ENCODE measurements around the gene TEK. TPM values are rescaled to one million over a fixed set of nuclear protein-coding genes. Genes with fewer than 3 reads are reported as not detected.

The TEK gene
- polyA plus RNA-seq, 2 of the 4 experiments (the other 2 are of a cell fraction), result 0.04 TPM; not detected in 1

DNA sequence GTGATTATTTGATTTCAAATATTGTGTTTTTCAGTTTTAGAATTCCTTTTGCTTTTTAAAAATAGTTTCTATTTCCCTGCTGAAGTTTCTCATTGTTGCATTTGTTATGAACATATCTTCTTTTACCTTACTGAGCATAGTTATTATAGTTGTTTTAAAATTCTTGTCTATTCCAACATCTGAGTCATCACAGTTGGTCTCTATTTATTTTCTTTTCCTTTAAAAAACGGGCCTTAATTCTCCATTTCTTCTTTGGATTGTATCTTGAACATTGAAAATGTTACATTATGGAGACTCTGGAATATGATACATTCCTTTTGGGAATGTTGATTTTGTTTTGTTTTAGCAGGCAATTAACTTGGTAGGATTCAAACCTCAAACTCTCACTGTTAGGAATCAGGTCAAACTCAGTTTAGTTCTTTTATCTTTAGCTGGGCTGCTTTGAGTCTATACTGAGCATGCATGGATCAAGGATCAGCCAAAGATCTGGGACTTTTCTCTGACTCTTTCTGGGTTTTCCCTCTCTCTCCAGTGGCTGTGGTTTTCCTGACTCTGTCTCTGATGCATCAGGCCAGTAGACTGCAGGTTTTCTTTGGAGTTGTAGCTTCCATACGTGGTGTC is 70.3 kb downstream of the TEK start:
- FAIRE-seq, result no peak
- no peak for DNase-seq (ENCODE audit: low read depth in 1 of 2, low spot score in 1 of 2)
- CTCF ChIA-PET, result interaction anchor here (0.7 kb wide), 1 partner anchor 22 kb away, joined by 3 read pairs; no protein-coding TSS in a partner anchor
- POLR2A ChIA-PET, result no interaction called here
- 15% methylated on average over 2 of the region's 2 CpGs for WGBS (ENCODE audit: missing lambda C conversion rate)
- no peak overlapping the region for H3K27ac ChIP-seq
- H3K4me3 ChIP-seq, result no peak overlapping the region
- TF ChIP-seq HEYL (CRISPR knock-in tag; IDR thresholded peaks at IDR 0.05), result no peak
- no peak for TF ChIP-seq HOXB13 (CRISPR knock-in tag; IDR thresholded peaks at IDR 0.05; ENCODE audit: low read depth)
- no peak for TF ChIP-seq POLR2AphosphoS2 (conservative IDR thresholded peaks at IDR 0.05; ENCODE audit: low read length)
- no peak for TF ChIP-seq CBX2 (IDR thresholded peaks at IDR 0.05; ENCODE audit: borderline replicate concordance, low read depth)
- TF ChIP-seq RNF2 (IDR thresholded peaks at IDR 0.05; ENCODE audit: borderline replicate concordance, low read depth), result no peak
- no peak for TF ChIP-seq KDM1A (IDR thresholded peaks at IDR 0.05; ENCODE audit: low read depth)
- TF ChIP-seq ZNF302 (CRISPR knock-in tag; IDR thresholded peaks at IDR 0.05), result no peak
- TF ChIP-seq RCOR1 (IDR thresholded peaks at IDR 0.05; ENCODE audit: low read depth, low read length), result no peak
- no peak for ATAC-seq
- H3K9me3 ChIP-seq, result peaks cover 4% of the 10 kb centered on the region; the same call in 2 of the 3 replicates
- H3K4me2 ChIP-seq, result no peak overlapping the region
- H3K4me1 ChIP-seq, result peaks cover 4% of the 10 kb centered on the region; the same call in 1 of the 3 replicates

DNA sequence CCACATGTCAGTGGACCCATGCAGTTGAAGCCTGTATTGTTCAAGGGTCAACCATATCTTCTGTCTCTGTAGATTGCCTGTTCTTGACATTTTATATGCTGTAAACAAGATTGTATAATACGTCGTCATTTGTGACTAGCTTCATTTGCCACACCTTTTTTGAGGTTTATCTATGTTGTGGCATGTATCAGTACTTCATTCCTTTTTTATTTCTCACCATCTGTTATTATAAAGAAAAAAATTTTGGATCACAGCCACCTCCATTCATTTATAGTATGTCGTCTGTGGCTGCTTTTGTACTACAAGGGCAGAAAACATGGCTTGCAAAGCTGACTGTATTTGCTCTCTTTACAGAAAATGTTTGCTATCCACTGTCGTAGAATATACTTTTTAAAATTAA is 72.4 kb downstream of the TEK start:
- ChIA-PET POLR2A (no interaction called here), CTCF (no interaction called here)
- peaks cover 4% of the 10 kb centered on the region; the same call in 1 of the 3 replicates for H3K4me1 ChIP-seq
- H3K27ac ChIP-seq, result no peak overlapping the region
- no peak for TF ChIP-seq EHMT2 (IDR thresholded peaks at IDR 0.05; ENCODE audit: low read depth)
- no peak for TF ChIP-seq FOXS1 (CRISPR knock-in tag; IDR thresholded peaks at IDR 0.05)
- TF ChIP-seq MAZ (IDR thresholded peaks at IDR 0.05; ENCODE audit: borderline replicate concordance, low read depth, low read length), result no peak
- no peak for TF ChIP-seq GATA3 (IDR thresholded peaks at IDR 0.05; ENCODE audit: borderline replicate concordance)
- TF ChIP-seq CHD2 (IDR thresholded peaks at IDR 0.05; ENCODE audit: low read length, partially characterized antibody), result no peak
- no peak for TF ChIP-seq MYC (IDR thresholded peaks at IDR 0.05; ENCODE audit: borderline replicate concordance, low read length)
- TF ChIP-seq EHF (CRISPR knock-in tag; IDR thresholded peaks at IDR 0.05), result no peak
- TF ChIP-seq HOXB5 (CRISPR knock-in tag; IDR thresholded peaks at IDR 0.05), result no peak
- DNase-seq (ENCODE audit: low read depth in 1 of 2, low spot score in 1 of 2) (no peak), ATAC-seq (no peak), FAIRE-seq (no peak)
- WGBS (ENCODE audit: missing lambda C conversion rate), result 38% methylated on average over 4 of the region's 4 CpGs
- H3K9me3 ChIP-seq, result peaks cover 4% of the 10 kb centered on the region; the same call in 2 of the 3 replicates
- no peak overlapping the region for H3K4me2 ChIP-seq
- no peak overlapping the region for H3K4me3 ChIP-seq

DNA sequence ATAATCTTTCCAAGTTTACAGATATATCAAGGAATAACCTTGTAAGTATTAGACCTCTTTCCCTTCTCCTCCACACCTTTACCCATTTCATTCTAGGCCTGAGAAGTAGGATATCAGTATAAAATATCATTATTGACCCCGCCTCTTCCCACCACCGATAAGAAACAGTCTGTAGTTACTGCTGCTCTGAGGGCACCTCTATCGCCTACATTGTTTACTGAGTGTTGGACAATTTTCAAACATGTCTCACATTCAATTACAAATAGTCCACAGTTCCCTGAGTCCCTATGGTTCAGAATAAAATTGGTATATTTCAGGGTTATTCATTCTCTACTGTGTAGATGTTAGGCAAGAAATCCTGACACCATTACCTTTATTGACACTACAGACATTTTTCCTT is 73.4 kb downstream of the TEK start:
- FAIRE-seq, result no peak

More for the DNA sequence above, 73.4 kb downstream of the TEK start:
- H3K4me3 ChIP-seq, result no peak overlapping the region
- ATAC-seq (no peak), DNase-seq (ENCODE audit: low read depth in 1 of 2, low spot score in 1 of 2) (no peak)
- 73% methylated on average over 3 of the region's 3 CpGs for WGBS (ENCODE audit: missing lambda C conversion rate)
- H3K4me1 ChIP-seq, result peaks cover 4% of the 10 kb centered on the region; the same call in 1 of the 3 replicates
- H3K27ac ChIP-seq, result no peak overlapping the region
- no peak overlapping the region for H3K4me2 ChIP-seq
- H3K9me3 ChIP-seq, result peaks cover 4% of the 10 kb centered on the region; the same call in 2 of the 3 replicates
- ChIA-PET POLR2A (no interaction called here), CTCF (no interaction called here)
- TF ChIP-seq, protein P1, sequence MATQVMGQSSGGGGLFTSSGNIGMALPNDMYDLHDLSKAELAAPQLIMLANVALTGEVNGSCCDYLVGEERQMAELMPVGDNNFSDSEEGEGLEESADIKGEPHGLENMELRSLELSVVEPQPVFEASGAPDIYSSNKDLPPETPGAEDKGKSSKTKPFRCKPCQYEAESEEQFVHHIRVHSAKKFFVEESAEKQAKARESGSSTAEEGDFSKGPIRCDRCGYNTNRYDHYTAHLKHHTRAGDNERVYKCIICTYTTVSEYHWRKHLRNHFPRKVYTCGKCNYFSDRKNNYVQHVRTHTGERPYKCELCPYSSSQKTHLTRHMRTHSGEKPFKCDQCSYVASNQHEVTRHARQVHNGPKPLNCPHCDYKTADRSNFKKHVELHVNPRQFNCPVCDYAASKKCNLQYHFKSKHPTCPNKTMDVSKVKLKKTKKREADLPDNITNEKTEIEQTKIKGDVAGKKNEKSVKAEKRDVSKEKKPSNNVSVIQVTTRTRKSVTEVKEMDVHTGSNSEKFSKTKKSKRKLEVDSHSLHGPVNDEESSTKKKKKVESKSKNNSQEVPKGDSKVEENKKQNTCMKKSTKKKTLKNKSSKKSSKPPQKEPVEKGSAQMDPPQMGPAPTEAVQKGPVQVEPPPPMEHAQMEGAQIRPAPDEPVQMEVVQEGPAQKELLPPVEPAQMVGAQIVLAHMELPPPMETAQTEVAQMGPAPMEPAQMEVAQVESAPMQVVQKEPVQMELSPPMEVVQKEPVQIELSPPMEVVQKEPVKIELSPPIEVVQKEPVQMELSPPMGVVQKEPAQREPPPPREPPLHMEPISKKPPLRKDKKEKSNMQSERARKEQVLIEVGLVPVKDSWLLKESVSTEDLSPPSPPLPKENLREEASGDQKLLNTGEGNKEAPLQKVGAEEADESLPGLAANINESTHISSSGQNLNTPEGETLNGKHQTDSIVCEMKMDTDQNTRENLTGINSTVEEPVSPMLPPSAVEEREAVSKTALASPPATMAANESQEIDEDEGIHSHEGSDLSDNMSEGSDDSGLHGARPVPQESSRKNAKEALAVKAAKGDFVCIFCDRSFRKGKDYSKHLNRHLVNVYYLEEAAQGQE (IDR thresholded peaks at IDR 0.05), result no peak
- no peak for TF ChIP-seq SREBF2 (IDR thresholded peaks at IDR 0.05)
- no peak for TF ChIP-seq HOXA7 (CRISPR knock-in tag; IDR thresholded peaks at IDR 0.05)
- no peak for TF ChIP-seq KDM5A (IDR thresholded peaks at IDR 0.05)
- TF ChIP-seq FOSL2 (IDR thresholded peaks at IDR 0.05), result no peak
- TF ChIP-seq FOSL2 (CRISPR knock-in tag; IDR thresholded peaks at IDR 0.05), result no peak
- no peak for TF ChIP-seq TP53 (CRISPR knock-in tag; IDR thresholded peaks at IDR 0.05)
- TF ChIP-seq EP300 (IDR thresholded peaks at IDR 0.05), result no peak
- TF ChIP-seq, protein P2, sequence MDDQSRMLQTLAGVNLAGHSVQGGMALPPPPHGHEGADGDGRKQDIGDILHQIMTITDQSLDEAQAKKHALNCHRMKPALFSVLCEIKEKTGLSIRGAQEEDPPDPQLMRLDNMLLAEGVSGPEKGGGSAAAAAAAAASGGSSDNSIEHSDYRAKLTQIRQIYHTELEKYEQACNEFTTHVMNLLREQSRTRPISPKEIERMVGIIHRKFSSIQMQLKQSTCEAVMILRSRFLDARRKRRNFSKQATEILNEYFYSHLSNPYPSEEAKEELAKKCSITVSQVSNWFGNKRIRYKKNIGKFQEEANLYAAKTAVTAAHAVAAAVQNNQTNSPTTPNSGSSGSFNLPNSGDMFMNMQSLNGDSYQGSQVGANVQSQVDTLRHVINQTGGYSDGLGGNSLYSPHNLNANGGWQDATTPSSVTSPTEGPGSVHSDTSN (IDR thresholded peaks at IDR 0.05), result no peak
- TF ChIP-seq CBX2 (IDR thresholded peaks at IDR 0.05; ENCODE audit: borderline replicate concordance, low read depth), result no peak
- no peak for TF ChIP-seq POLR2AphosphoS2 (conservative IDR thresholded peaks at IDR 0.05; ENCODE audit: low read length)
- TF ChIP-seq CEBPB (IDR thresholded peaks at IDR 0.05), result no peak
- no peak for TF ChIP-seq GATA3 (IDR thresholded peaks at IDR 0.05; ENCODE audit: borderline replicate concordance)
- no peak for TF ChIP-seq MAFK (IDR thresholded peaks at IDR 0.05; ENCODE audit: partially characterized antibody)
- TF ChIP-seq RNF2 (IDR thresholded peaks at IDR 0.05; ENCODE audit: borderline replicate concordance, low read depth), result no peak
- no peak for TF ChIP-seq CHD2 (IDR thresholded peaks at IDR 0.05; ENCODE audit: low read length, partially characterized antibody)
